ENCODE results near the gene ATXN3L.
"Not testable (repeated sequence)": the region's sequence is repeated elsewhere in the genome, so short reads cannot be mapped to it uniquely, and the experiment has no call there.

The ATXN3L gene

GRCh38 chrX:13338996-13339515, 19.2 kb upstream of the ATXN3L start:
- Mint-ChIP-seq H3K4me3 (no peak overlapping the region), H3K27ac (no peak overlapping the region), H3K27me3 (peaks cover 0 to 8% of the 10 kb centered on the region in 2 donors), H3K9me3 (peaks cover 5 to 15% of the 10 kb centered on the region in 2 donors), H3K36me3 (peaks cover 4% of the 10 kb centered on the region in 2 donors), H3K4me1 (peaks cover 0 to 6% of the 10 kb centered on the region in 2 donors)
- ATAC-seq (replicated peaks) (no peak), DNase-seq (no peak)

GRCh38 chrX:13334491-13334890, 14.6 kb upstream of the ATXN3L start:
- H3K27ac Mint-ChIP-seq = no peak overlapping the region
- no peak overlapping the region for H3K4me3 Mint-ChIP-seq
- ATAC-seq (replicated peaks) (no peak), DNase-seq (no peak)
- H3K9me3 Mint-ChIP-seq = peaks cover 0 to 8% of the 10 kb centered on the region in 2 donors
- no peaks in the 10 kb centered on the region for H3K36me3 Mint-ChIP-seq
- peaks cover 0 to 3% of the 10 kb centered on the region in 2 donors for H3K4me1 Mint-ChIP-seq
- peaks cover 0 to 4% of the 10 kb centered on the region in 2 donors for H3K27me3 Mint-ChIP-seq

- Mint-ChIP-seq H3K36me3 (no peaks in the 10 kb centered on the region), H3K27me3 (peaks cover 0 to 7% of the 10 kb centered on the region in 2 donors), H3K27ac (no peak overlapping the region), H3K4me3 (no peak overlapping the region), H3K9me3 (peaks cover 0 to 4% of the 10 kb centered on the region in 2 donors), H3K4me1 (peaks cover 6 to 11% of the 10 kb centered on the region in 2 donors)
- DNase-seq (no peak), ATAC-seq (replicated peaks) (no peak)
Observed at GRCh38 chrX:13330446-13330845, 10.6 kb upstream of the ATXN3L start.

- H3K9me3 Mint-ChIP-seq = peaks cover 0 to 4% of the 10 kb centered on the region in 2 donors
- H3K4me1 Mint-ChIP-seq = peaks cover 6 to 11% of the 10 kb centered on the region in 2 donors
- H3K4me3 Mint-ChIP-seq = no peak overlapping the region
- H3K36me3 Mint-ChIP-seq = no peaks in the 10 kb centered on the region
- H3K27me3 Mint-ChIP-seq = peaks cover 0 to 7% of the 10 kb centered on the region in 2 donors
- H3K27ac Mint-ChIP-seq = no peak overlapping the region
- DNase-seq (no peak), ATAC-seq (replicated peaks) (no peak)
Observed at GRCh38 chrX:13327666-13328065, 7.8 kb upstream of the ATXN3L start.

GRCh38 chrX:13323241-13323640, 3.4 kb upstream of the ATXN3L start:
- Mint-ChIP-seq H3K4me1 (no peaks in the 10 kb centered on the region), H3K27ac (no peak overlapping the region), H3K27me3 (no peaks in the 10 kb centered on the region), H3K36me3 (no peaks in the 10 kb centered on the region), H3K4me3 (no peak overlapping the region), H3K9me3 (peaks cover 0 to 4% of the 10 kb centered on the region in 2 donors)
- ATAC-seq (replicated peaks) (no peak), DNase-seq (no peak)

- no peak overlapping the region for H3K4me3 Mint-ChIP-seq
Observed at GRCh38 chrX:13317366-13317765, 2.5 kb downstream of the ATXN3L start.

GRCh38 chrX:13311560-13311959, 8.3 kb downstream of the ATXN3L start:
- Mint-ChIP-seq H3K36me3 (no peaks in the 10 kb centered on the region), H3K4me1 (peaks cover 0 to 5% of the 10 kb centered on the region in 2 donors), H3K27ac (no peak overlapping the region), H3K27me3 (peaks cover 0 to 7% of the 10 kb centered on the region in 2 donors), H3K4me3 (no peak overlapping the region), H3K9me3 (peaks cover 0 to 8% of the 10 kb centered on the region in 2 donors)
- ATAC-seq (replicated peaks) (peak; percentile 55 to 76), DNase-seq (no peak)

More at GRCh38 chrX:13317366-13317765, 2.5 kb downstream of the ATXN3L start:
- H3K27ac Mint-ChIP-seq = no peak overlapping the region
- DNase-seq (no peak), ATAC-seq (replicated peaks) (no peak)
- no peaks in the 10 kb centered on the region for H3K36me3 Mint-ChIP-seq
- peaks cover 0 to 4% of the 10 kb centered on the region in 2 donors for H3K9me3 Mint-ChIP-seq
- no peaks in the 10 kb centered on the region for H3K27me3 Mint-ChIP-seq
- H3K4me1 Mint-ChIP-seq = peaks cover 0 to 6% of the 10 kb centered on the region in 2 donors

GRCh38 chrX:13309631-13310030, 10.2 kb downstream of the ATXN3L start:
- H3K4me1 Mint-ChIP-seq = no peaks in the 10 kb centered on the region

GRCh38 chrX:13307041-13307440, 12.8 kb downstream of the ATXN3L start:
- Mint-ChIP-seq H3K36me3 (peaks cover 0 to 8% of the 10 kb centered on the region in 2 donors), H3K9me3 (peaks cover 5 to 14% of the 10 kb centered on the region in 2 donors), H3K27ac (no peak overlapping the region), H3K4me1 (peaks cover 4 to 6% of the 10 kb centered on the region in 2 donors), H3K4me3 (no peak overlapping the region), H3K27me3 (peaks cover 0 to 17% of the 10 kb centered on the region in 2 donors)
- no peak for ATAC-seq (replicated peaks)
- DNase-seq = no peak

More at GRCh38 chrX:13309631-13310030, 10.2 kb downstream of the ATXN3L start:
- DNase-seq (no peak), ATAC-seq (replicated peaks) (no peak)
- Mint-ChIP-seq H3K4me3 (no peak overlapping the region), H3K36me3 (no peaks in the 10 kb centered on the region), H3K27ac (no peak overlapping the region), H3K27me3 (peaks cover 0 to 7% of the 10 kb centered on the region in 2 donors), H3K9me3 (peaks cover 0 to 8% of the 10 kb centered on the region in 2 donors)

GRCh38 chrX:13305108-13305507, 14.7 kb downstream of the ATXN3L start:
- Mint-ChIP-seq H3K36me3 (peaks cover 0 to 8% of the 10 kb centered on the region in 2 donors), H3K4me3 (no peak overlapping the region), H3K9me3 (peaks cover 5 to 6% of the 10 kb centered on the region in 2 donors), H3K4me1 (peaks cover 4 to 15% of the 10 kb centered on the region in 2 donors), H3K27me3 (peaks cover 0 to 12% of the 10 kb centered on the region in 2 donors), H3K27ac (peak overlapping the region; percentile 59)
- DNase-seq = no peak
- peak; percentile 55 to 74 for ATAC-seq (replicated peaks)

- ATAC-seq (replicated peaks) (no peak), DNase-seq (no peak)
- Mint-ChIP-seq H3K4me3 (no peak overlapping the region), H3K27me3 (peaks cover 0 to 13% of the 10 kb centered on the region in 2 donors), H3K4me1 (peaks cover 6 to 21% of the 10 kb centered on the region in 2 donors), H3K9me3 (peaks cover 5 to 6% of the 10 kb centered on the region in 2 donors), H3K27ac (no peak overlapping the region), H3K36me3 (peaks cover 0 to 8% of the 10 kb centered on the region in 2 donors)
Observed at GRCh38 chrX:13304052-13304451, 15.8 kb downstream of the ATXN3L start.

GRCh38 chrX:13303248-13303647, 16.6 kb downstream of the ATXN3L start:
- not testable (repeated sequence) for DNase-seq; ATAC-seq (replicated peaks); H3K9me3 Mint-ChIP-seq; H3K4me3 Mint-ChIP-seq; H3K36me3 Mint-ChIP-seq
- Mint-ChIP-seq H3K27me3 (peaks cover 0 to 16% of the 10 kb centered on the region in 2 donors), H3K4me1 (peaks cover 6 to 24% of the 10 kb centered on the region in 2 donors), H3K27ac (peak overlapping the region; percentile 33)

GRCh38 chrX:13298836-13299235, 21.0 kb downstream of the ATXN3L start:
- no peak for ATAC-seq (replicated peaks)
- Mint-ChIP-seq H3K27ac (peak overlapping the region; percentile 33), H3K4me3 (no peak overlapping the region), H3K36me3 (peaks cover 0 to 8% of the 10 kb centered on the region in 2 donors), H3K27me3 (peaks cover 0 to 21% of the 10 kb centered on the region in 2 donors), H3K4me1 (peaks cover 9 to 24% of the 10 kb centered on the region in 2 donors), H3K9me3 (peaks cover 5 to 6% of the 10 kb centered on the region in 2 donors)
- no peak for DNase-seq

- no peak overlapping the region for H3K27ac Mint-ChIP-seq
- no peak for ATAC-seq (replicated peaks)
- H3K27me3 Mint-ChIP-seq = peaks cover 0 to 9% of the 10 kb centered on the region in 2 donors
- H3K4me3 Mint-ChIP-seq = no peak overlapping the region
- H3K36me3 Mint-ChIP-seq = no peaks in the 10 kb centered on the region
- peaks cover 5 to 16% of the 10 kb centered on the region in 2 donors for H3K4me1 Mint-ChIP-seq
- no peaks in the 10 kb centered on the region for H3K9me3 Mint-ChIP-seq
- no peak for DNase-seq
Observed at GRCh38 chrX:13295841-13296240, 24.0 kb downstream of the ATXN3L start.

GRCh38 chrX:13293700-13294099, 26.2 kb downstream of the ATXN3L start:
- Mint-ChIP-seq H3K36me3 (no peaks in the 10 kb centered on the region), H3K4me1 (peaks cover 5 to 10% of the 10 kb centered on the region in 2 donors), H3K27me3 (peaks cover 0 to 5% of the 10 kb centered on the region in 2 donors), H3K9me3 (no peaks in the 10 kb centered on the region), H3K27ac (no peak overlapping the region), H3K4me3 (no peak overlapping the region)
- no peak for ATAC-seq (replicated peaks)
- no peak for DNase-seq
